ENCODE data around the gene PEMT. TPM values are rescaled to one million over a fixed set of nuclear protein-coding genes. Genes with fewer than 3 reads are reported as not detected.

PEMT gene
- total RNA-seq, 1 experiment from 2014 or later, result 53.1 TPM

- CTCF ChIA-PET, result interaction anchor here (0.7 to 4.9 kb wide), 10 partner anchors 11 to 170 kb away, joined by 3 to 19 read pairs (median 4); no protein-coding TSS in a partner anchor
Measured at GRCh38 chr17:17558431-17558830, 33.1 kb downstream of the PEMT start.

More at GRCh38 chr17:17558431-17558830, 33.1 kb downstream of the PEMT start:
- Mint-ChIP-seq H3K9me3 (no peaks in the 10 kb centered on the region), H3K36me3 (no peaks in the 10 kb centered on the region), H3K4me3 (no peak overlapping the region), H3K27ac (no peak overlapping the region), H3K27me3 (ENCODE audit: low read depth) (no peaks in the 10 kb centered on the region), H3K4me1 (no peaks in the 10 kb centered on the region)
- TF ChIP-seq, protein P1, sequence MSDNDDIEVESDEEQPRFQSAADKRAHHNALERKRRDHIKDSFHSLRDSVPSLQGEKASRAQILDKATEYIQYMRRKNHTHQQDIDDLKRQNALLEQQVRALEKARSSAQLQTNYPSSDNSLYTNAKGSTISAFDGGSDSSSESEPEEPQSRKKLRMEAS (CRISPR knock-in tag; IDR thresholded peaks at IDR 0.05), result no peak
- TF ChIP-seq ZNF121 (CRISPR knock-in tag; IDR thresholded peaks at IDR 0.05) (no peak), ESRRA (CRISPR knock-in tag; IDR thresholded peaks at IDR 0.05; ENCODE audit: borderline replicate concordance) (no peak), ZNF263 (CRISPR knock-in tag; IDR thresholded peaks at IDR 0.05; ENCODE audit: low read depth) (no peak), GRHL2 (CRISPR knock-in tag; IDR thresholded peaks at IDR 0.05; ENCODE audit: insufficient replicate concordance, severe bottlenecking) (no peak), EMX1 (CRISPR knock-in tag; IDR thresholded peaks at IDR 0.05) (no peak), ZNF512 (CRISPR knock-in tag; IDR thresholded peaks at IDR 0.05; ENCODE audit: borderline replicate concordance) (no peak), SP1 (CRISPR knock-in tag; conservative IDR thresholded peaks at IDR 0.05) (no peak), PRDM15 (CRISPR knock-in tag; IDR thresholded peaks at IDR 0.05) (no peak), ZNF425 (CRISPR knock-in tag; conservative IDR thresholded peaks at IDR 0.05) (no peak), MXD4 (CRISPR knock-in tag; IDR thresholded peaks at IDR 0.05; ENCODE audit: borderline replicate concordance) (no peak)
- TF ChIP-seq, protein P2, sequence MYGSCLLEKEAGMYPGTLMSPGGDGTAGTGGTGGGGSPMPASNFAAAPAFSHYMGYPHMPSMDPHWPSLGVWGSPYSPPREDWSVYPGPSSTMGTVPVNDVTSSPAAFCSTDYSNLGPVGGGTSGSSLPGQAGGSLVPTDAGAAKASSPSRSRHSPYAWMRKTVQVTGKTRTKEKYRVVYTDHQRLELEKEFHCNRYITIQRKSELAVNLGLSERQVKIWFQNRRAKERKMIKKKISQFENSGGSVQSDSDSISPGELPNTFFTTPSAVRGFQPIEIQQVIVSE (CRISPR knock-in tag; IDR thresholded peaks at IDR 0.05; ENCODE audit: borderline replicate concordance), result no peak
- TF ChIP-seq, protein P3, sequence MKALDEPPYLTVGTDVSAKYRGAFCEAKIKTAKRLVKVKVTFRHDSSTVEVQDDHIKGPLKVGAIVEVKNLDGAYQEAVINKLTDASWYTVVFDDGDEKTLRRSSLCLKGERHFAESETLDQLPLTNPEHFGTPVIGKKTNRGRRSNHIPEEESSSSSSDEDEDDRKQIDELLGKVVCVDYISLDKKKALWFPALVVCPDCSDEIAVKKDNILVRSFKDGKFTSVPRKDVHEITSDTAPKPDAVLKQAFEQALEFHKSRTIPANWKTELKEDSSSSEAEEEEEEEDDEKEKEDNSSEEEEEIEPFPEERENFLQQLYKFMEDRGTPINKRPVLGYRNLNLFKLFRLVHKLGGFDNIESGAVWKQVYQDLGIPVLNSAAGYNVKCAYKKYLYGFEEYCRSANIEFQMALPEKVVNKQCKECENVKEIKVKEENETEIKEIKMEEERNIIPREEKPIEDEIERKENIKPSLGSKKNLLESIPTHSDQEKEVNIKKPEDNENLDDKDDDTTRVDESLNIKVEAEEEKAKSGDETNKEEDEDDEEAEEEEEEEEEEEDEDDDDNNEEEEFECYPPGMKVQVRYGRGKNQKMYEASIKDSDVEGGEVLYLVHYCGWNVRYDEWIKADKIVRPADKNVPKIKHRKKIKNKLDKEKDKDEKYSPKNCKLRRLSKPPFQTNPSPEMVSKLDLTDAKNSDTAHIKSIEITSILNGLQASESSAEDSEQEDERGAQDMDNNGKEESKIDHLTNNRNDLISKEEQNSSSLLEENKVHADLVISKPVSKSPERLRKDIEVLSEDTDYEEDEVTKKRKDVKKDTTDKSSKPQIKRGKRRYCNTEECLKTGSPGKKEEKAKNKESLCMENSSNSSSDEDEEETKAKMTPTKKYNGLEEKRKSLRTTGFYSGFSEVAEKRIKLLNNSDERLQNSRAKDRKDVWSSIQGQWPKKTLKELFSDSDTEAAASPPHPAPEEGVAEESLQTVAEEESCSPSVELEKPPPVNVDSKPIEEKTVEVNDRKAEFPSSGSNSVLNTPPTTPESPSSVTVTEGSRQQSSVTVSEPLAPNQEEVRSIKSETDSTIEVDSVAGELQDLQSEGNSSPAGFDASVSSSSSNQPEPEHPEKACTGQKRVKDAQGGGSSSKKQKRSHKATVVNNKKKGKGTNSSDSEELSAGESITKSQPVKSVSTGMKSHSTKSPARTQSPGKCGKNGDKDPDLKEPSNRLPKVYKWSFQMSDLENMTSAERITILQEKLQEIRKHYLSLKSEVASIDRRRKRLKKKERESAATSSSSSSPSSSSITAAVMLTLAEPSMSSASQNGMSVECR (CRISPR knock-in tag; IDR thresholded peaks at IDR 0.05; ENCODE audit: borderline replicate concordance), result no peak
- TF ChIP-seq, protein P4, sequence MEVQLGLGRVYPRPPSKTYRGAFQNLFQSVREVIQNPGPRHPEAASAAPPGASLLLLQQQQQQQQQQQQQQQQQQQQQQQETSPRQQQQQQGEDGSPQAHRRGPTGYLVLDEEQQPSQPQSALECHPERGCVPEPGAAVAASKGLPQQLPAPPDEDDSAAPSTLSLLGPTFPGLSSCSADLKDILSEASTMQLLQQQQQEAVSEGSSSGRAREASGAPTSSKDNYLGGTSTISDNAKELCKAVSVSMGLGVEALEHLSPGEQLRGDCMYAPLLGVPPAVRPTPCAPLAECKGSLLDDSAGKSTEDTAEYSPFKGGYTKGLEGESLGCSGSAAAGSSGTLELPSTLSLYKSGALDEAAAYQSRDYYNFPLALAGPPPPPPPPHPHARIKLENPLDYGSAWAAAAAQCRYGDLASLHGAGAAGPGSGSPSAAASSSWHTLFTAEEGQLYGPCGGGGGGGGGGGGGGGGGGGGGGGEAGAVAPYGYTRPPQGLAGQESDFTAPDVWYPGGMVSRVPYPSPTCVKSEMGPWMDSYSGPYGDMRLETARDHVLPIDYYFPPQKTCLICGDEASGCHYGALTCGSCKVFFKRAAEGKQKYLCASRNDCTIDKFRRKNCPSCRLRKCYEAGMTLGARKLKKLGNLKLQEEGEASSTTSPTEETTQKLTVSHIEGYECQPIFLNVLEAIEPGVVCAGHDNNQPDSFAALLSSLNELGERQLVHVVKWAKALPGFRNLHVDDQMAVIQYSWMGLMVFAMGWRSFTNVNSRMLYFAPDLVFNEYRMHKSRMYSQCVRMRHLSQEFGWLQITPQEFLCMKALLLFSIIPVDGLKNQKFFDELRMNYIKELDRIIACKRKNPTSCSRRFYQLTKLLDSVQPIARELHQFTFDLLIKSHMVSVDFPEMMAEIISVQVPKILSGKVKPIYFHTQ (CRISPR knock-in tag; IDR thresholded peaks at IDR 0.05), result no peak
- ATAC-seq, result no peak
- no peak for DNase-seq (ENCODE audit: low spot score)
- POLR2A ChIA-PET, result interaction anchor here (0.7 kb wide), 1 partner anchor 36 kb away, joined by 3 read pairs; no protein-coding TSS in a partner anchor

All from WTC11 (cell line).